Measurements from ENCODE around the gene TUBB2A. TPM values are rescaled to one million over a fixed set of nuclear protein-coding genes. Genes with fewer than 3 reads are reported as not detected.
"Not testable (repeated sequence)": the region's sequence is repeated elsewhere in the genome, so short reads cannot be mapped to it uniquely, and the experiment has no call there.

The TUBB2A gene
- total RNA-seq, 2 experiments from 2014 or later = 54.3 to 58.5 TPM

- no peaks in the 10 kb centered on the region for H3K9me3 ChIP-seq (ENCODE audit: control insufficient read depth in 1 of 2, insufficient read depth in 1 of 2, low read length in 2 of 2)
- H3K4me3 ChIP-seq (ENCODE audit: low read length) = no peak overlapping the region
- ATAC-seq (ENCODE audit: poor library complexity) (no peak), DNase-seq (no peak)
- peaks cover 0 to 2% of the 10 kb centered on the region in 2 experiments for H3K27me3 ChIP-seq (ENCODE audit: control insufficient read depth in 1 of 2, insufficient read depth in 2 of 2, low read length in 2 of 2)
- no peak overlapping the region for H3K27ac ChIP-seq (ENCODE audit: low read depth in 1 of 2, low read length in 2 of 2)
- intact Hi-C loops (cut with DNase I, micrococcal nuclease) = no loop called here
- Mint-ChIP-seq H3K36me3 (ENCODE audit: low read depth) (no peaks in the 10 kb centered on the region), H3K4me1 (ENCODE audit: low read depth) (no peaks in the 10 kb centered on the region), H3K9me3 (no peaks in the 10 kb centered on the region), H3K4me3 (no peak overlapping the region), H3K27ac (no peak overlapping the region), H3K27me3 (peaks cover 21% of the 10 kb centered on the region)
- ChIA-PET POLR2A (no interaction called here), CTCF (interaction anchor here (0.5 to 0.7 kb wide), 2 partner anchors 97 to 740 kb away, joined by 3 read pairs; no protein-coding TSS in a partner anchor)
- TF ChIP-seq CTCF (IDR thresholded peaks at IDR 0.05) = no peak
- H3K36me3 ChIP-seq (ENCODE audit: insufficient read depth, low read length) = no peaks in the 10 kb centered on the region
- H3K4me1 ChIP-seq (ENCODE audit: insufficient read depth, low read length) = no peaks in the 10 kb centered on the region
Observed at GRCh38 chr6:3193102-3193849, 35.9 kb upstream of the TUBB2A start.

DNA sequence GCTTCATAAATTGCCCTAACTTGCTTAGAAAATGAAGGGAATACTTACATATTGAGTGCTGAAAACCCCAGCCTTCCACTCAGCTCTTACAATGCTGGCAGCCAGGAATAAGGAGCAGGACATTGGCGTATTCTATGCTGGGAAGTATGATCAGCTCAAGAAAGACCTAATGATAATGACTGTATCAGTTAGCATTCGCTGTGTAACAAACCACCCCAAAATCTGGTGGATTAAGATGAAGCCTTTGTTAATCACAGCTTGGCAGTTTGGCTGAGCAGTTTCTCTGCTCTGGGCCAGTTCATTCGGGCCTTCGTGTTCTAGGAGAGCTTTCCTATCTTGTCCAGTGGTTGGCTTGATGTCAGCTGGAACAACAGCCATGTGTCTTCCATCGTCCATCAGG is 33.4 kb upstream of the TUBB2A start:
- no peak overlapping the region for H3K27ac Mint-ChIP-seq
- H3K4me1 ChIP-seq (ENCODE audit: insufficient read depth, low read length) = no peaks in the 10 kb centered on the region
- H3K27me3 ChIP-seq (ENCODE audit: control insufficient read depth in 1 of 2, insufficient read depth in 2 of 2, low read length in 2 of 2) = no peaks in the 10 kb centered on the region
- no peaks in the 10 kb centered on the region for H3K36me3 ChIP-seq (ENCODE audit: insufficient read depth, low read length)
- no peaks in the 10 kb centered on the region for H3K36me3 Mint-ChIP-seq (ENCODE audit: low read depth)
- intact Hi-C loops (cut with DNase I, micrococcal nuclease) = no loop called here
- TF ChIP-seq CTCF (IDR thresholded peaks at IDR 0.05) = no peak
- H3K27ac ChIP-seq (ENCODE audit: low read depth in 1 of 2, low read length in 2 of 2) = no peak overlapping the region
- ATAC-seq (ENCODE audit: poor library complexity) (no peak), DNase-seq (no peak)
- H3K9me3 Mint-ChIP-seq = no peaks in the 10 kb centered on the region
- H3K4me3 ChIP-seq (ENCODE audit: low read length) = no peak overlapping the region
- CTCF ChIA-PET = no interaction called here
- no peak overlapping the region for H3K4me3 Mint-ChIP-seq
- no peaks in the 10 kb centered on the region for H3K4me1 Mint-ChIP-seq (ENCODE audit: low read depth)
- peaks cover 21% of the 10 kb centered on the region for H3K27me3 Mint-ChIP-seq
- no peaks in the 10 kb centered on the region for H3K9me3 ChIP-seq (ENCODE audit: control insufficient read depth in 1 of 2, insufficient read depth in 1 of 2, low read length in 2 of 2)
- POLR2A ChIA-PET = no interaction called here

- Mint-ChIP-seq H3K27me3 (peaks cover 21% of the 10 kb centered on the region), H3K9me3 (no peaks in the 10 kb centered on the region), H3K4me1 (ENCODE audit: low read depth) (no peaks in the 10 kb centered on the region), H3K27ac (no peak overlapping the region), H3K4me3 (no peak overlapping the region), H3K36me3 (ENCODE audit: low read depth) (no peaks in the 10 kb centered on the region)
- Histone ChIP-seq H3K9me3 (ENCODE audit: control insufficient read depth in 1 of 2, insufficient read depth in 1 of 2, low read length in 2 of 2) (no peaks in the 10 kb centered on the region), H3K27me3 (ENCODE audit: control insufficient read depth in 1 of 2, insufficient read depth in 2 of 2, low read length in 2 of 2) (no peaks in the 10 kb centered on the region), H3K4me1 (ENCODE audit: insufficient read depth, low read length) (no peaks in the 10 kb centered on the region), H3K4me3 (ENCODE audit: low read length) (no peak overlapping the region), H3K36me3 (ENCODE audit: insufficient read depth, low read length) (no peaks in the 10 kb centered on the region), H3K27ac (ENCODE audit: low read depth in 1 of 2, low read length in 2 of 2) (no peak overlapping the region)
- DNase-seq = no peak
- intact Hi-C loops (cut with DNase I, micrococcal nuclease) = no loop called here
- ATAC-seq (ENCODE audit: poor library complexity) = no peak
- no peak for TF ChIP-seq CTCF (IDR thresholded peaks at IDR 0.05)
- POLR2A ChIA-PET = no interaction called here
- CTCF ChIA-PET = no interaction called here
Observed at GRCh38 chr6:3190056-3190455, 32.7 kb upstream of the TUBB2A start.

- CTCF ChIA-PET = interaction anchor here (0.6 to 0.8 kb wide), 2 partner anchors 32 to 68 kb away, joined by 3 read pairs; partner anchors contain the start of gene TUBB2A
- H3K4me1 Mint-ChIP-seq (ENCODE audit: low read depth); ATAC-seq (ENCODE audit: poor library complexity); POLR2A ChIA-PET; H3K27ac Mint-ChIP-seq; intact Hi-C loops (cut with DNase I, micrococcal nuclease); H3K9me3 ChIP-seq (ENCODE audit: control insufficient read depth in 1 of 2, insufficient read depth in 1 of 2, low read length in 2 of 2); H3K36me3 Mint-ChIP-seq (ENCODE audit: low read depth); H3K9me3 Mint-ChIP-seq; H3K4me1 ChIP-seq (ENCODE audit: insufficient read depth, low read length); H3K36me3 ChIP-seq (ENCODE audit: insufficient read depth, low read length); H3K27me3 ChIP-seq (ENCODE audit: control insufficient read depth in 1 of 2, insufficient read depth in 2 of 2, low read length in 2 of 2); DNase-seq; H3K27ac ChIP-seq (ENCODE audit: low read depth in 1 of 2, low read length in 2 of 2); H3K4me3 Mint-ChIP-seq; H3K4me3 ChIP-seq (ENCODE audit: low read length): not testable (repeated sequence)
- H3K27me3 Mint-ChIP-seq = peaks cover 29% of the 10 kb centered on the region
Observed at GRCh38 chr6:3189192-3189591, 31.8 kb upstream of the TUBB2A start.
